Left renal cortex interstitium (tissue), 4 donors: ENCODE measurements around the gene FGFR2. TPM values are rescaled to one million over a fixed set of nuclear protein-coding genes. Genes with fewer than 3 reads are reported as not detected.
A peak's percentile ranks its signal among the peaks of the same experiment; 100 is the strongest.

ENCODE experiments used
- DNase-seq, 4 donors: peaks; one replicate each; pipeline ENCODE4 v3.0.0-alpha.2; 2013; ENCODE audit warnings: low read depth in 4 of 4, low spot score in 2 of 4, missing footprints in 1 of 4
- polyA plus RNA-seq, 4 donors: library from polyadenylated mRNA; unstranded; fragments of 120-200 nt; gene quantifications; one replicate each; pipeline ENCODE4 v1.2.1, GENCODE V29; 2013; ENCODE audit not compliant: insufficient read length in 4 of 4

The FGFR2 gene
- polyA plus RNA-seq, 4 donors = 96.3 to 110 (median 106) TPM

DNA sequence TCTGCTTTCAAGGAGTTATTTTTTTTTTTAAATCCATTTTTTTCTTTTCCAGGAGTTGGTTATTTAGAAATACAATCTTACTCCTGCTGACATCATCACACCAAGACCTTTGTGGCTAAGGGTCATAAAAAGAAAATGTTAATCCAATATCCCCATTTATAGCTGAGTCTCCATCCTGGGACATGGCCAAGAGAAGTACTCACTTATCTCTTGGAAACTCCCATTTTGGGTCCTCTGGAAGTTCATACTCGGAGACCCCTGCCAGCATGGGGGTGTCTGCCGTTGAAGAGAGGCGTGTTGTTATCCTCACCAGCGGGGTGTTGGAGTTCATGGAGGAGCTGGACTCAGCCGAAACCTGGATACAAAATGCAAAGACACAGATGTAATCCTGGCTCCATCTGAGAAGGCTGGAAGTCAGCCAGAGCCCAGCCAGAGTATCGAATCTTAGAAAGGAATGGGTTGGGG is 94.6 kb downstream of the FGFR2 start:
- DNase-seq = no peak

DNA sequence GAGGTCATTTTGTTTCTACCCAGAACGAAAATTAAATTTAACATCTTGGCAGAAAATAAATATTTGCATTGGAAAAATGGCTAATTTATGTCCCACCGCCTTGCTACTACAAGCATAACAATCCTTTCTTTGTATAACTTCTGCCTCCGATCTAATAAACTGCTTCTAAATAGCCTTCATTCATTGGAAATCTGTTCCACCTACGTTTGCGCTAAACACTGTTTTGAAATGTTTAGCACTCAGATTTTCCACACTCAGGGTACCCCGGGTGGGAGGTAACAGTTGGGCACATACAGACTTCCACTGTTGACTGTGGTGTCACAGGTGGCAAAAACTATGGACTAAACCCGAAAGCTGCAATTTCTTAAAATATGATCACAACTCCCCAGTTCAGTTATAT is 96.4 kb downstream of the FGFR2 start:
- no peak for DNase-seq

DNA sequence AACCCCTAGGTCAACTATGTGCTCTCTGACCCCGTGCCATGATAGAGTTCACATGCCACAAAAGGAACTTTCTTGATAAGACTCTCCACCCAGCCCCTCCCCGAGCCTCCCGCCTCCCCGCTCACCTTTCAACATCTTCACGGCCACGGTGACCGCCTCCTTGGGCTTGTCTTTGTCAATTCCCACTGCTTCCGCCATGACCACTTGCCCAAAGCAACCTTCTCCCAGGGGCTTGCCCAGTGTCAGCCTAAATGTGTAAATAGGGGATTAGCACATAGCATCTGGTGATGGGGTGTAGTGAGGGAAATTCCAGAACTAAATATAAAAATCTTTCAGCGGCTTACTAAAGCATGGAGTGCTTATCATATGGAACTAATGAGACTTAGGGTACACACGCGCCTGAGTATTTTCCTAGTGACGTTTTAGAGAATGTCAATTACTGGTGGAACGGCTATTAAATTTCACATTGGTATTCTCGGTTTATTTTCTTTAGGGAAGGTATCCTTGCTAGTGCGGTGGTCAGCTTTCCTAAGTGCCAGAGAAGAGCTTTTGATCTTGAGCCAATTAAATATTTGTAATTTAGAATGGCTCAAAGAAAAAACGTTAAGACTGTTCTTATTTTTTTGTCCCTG is 97.4 kb downstream of the FGFR2 start:
- DNase-seq = no peak

DNA sequence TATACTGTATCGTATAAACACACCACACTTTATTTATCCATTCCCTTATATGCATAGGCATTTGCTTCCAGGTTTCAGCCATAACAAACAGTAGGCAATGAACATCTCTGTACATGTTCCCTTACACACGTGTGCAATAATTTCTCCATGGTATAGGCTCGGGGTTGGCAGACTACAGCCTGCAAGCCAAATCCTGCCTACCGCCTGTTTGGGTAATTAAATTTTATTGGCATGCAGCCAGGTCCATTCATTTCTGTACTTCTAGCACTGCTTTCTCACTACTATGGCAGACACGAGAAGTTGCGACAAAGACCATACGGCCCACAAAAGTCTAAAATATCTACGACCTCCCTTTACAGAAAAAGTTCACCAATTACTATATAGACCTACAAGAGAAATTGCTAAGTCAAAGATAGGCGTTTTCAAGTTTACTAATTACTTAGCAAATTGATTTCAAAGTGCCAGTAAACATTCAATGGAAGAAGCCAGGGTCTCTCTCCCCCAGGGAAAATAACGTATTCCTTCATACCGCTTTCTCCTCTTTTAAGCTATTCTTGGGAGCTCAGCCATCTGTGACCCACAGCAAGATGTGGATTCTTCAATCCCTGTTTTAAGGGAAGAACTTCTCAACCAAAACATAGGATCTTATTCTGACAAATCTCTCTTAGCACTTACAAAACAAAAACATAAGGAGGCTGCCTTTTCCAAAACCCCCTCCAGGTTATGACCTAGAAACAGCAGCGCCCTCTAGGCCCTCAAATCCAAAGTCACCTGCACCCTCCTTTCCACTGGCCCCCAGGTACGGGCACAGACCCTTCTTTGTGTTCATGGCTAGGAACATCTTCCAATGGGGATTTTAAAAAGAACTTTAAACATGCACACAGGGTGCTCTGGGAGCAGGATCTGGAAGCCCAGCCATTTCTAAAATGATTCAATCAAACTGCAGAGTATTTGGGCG is 100.5 kb downstream of the FGFR2 start:
- DNase-seq = no peak

DNA sequence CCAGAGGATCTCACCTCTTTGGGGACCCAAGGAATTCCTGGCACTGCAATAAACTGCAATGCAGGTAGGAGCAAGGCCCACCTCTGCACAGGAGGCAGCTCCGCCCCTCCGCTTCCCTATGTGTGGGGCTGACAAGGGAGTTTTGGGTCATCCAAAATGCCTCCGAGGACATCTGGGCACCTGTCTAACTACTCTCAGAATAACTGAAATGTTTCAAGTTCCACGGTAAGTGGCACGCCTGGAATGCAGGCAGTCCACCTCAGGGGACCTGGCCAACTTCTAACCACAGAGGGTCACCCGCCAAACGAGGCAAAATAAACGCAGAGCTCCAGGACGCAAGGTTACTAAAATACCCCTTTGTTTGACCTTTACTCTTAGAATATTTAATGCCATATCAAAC is 102.5 kb downstream of the FGFR2 start:
- no peak for DNase-seq

DNA sequence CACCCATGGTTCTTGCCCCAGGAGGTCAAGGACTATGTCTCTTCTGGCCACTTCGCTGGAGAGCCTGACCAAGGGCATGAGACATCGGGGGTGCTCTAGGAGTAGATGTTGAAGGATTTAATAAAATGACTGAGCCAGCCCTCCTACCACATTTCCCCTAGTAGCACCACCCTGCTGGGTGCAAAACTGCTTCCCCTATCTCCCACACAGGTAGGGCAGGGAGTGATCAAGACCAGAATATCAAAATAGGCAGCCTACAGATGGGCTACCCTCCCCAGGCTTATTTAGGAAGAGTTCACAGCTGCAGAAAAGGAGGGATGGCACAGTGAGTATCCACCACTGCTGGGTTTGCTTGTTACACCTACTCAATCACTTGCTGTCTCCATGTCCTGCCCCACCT is 103.9 kb downstream of the FGFR2 start:
- no peak for DNase-seq

DNA sequence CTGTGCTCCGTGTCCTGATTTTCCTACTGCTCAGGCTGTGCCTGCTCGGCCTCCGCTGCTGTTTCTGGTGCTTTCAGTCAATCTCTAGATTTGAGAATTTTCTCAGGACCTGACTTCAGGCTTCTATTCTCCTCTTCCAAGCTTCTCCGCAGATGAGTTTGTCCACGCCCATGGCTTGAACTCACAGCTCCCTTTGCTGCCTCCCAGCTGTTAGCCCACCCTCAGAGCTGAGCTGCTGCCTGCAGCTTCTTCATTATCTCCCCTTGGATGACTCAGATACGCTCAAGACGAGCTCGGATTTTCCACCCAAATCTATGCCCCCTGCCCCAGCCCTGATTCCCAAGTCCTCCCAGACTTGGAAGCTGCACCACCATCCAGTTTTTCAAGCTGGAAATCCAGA is 104.7 kb downstream of the FGFR2 start:
- DNase-seq = no peak

DNA sequence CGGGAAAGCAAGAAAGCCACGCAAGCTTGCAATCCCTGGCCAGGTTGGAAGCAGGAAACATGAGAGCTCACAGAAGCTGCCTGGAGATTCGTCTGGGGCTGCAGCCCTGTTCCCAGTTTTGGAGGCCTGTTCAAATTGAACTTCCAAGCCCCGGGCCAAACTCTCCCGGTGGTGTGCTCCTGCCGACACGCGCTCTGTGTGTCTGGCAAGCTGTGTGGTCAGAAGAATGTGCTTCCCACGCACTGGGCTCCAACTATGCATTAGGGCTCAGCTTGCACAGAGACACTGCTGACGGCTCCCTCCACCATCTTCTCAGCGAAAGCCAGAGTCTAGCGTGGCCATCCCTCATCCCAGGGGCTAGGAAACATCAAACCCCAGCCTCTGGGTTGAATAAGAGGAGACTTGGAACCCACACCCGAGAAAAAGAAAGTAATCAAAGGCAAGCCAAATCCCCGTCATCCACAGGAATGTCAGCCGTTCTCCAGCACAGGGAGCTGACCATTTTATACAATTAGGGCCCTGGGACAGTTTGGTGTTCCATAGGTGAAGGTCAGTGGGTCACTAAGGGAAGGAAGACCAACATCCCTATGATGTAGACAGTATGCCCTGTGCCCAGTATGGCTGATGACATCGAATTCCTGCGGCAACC is 107.2 kb downstream of the FGFR2 start:
- DNase-seq = no peak

DNA sequence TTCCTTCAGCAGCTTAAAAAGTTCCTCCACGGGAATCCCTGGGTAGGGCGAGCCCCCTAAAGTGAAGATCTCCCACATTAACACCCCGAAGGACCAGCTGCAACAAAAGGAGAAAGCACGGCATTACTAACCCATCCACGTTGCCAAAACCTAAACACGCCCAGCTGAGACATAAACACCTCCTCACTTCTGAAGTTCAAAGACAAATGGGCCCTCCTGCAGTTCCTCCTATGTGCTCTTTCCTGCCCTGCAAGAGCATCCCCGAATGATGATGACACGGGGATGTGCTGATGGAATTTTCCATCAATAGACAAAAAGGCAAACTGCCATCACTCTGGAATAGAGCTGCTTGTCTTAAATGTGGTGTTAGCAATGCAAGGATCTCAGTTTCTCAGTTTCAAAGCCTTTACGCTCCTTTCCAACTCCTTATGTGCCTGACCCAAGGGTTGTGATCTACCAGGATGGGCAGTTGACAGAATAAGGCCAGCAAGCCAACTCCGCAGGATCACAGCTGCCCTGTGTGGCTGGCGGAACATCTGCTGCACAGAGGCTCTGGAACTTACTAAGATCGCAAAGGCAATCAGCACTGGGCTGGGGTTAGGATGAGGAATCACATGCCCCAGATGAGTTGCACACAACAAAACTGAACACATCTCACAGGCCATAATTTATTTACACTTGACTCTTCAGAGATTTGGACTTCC is 112.7 kb downstream of the FGFR2 start:
- no peak for DNase-seq

DNA sequence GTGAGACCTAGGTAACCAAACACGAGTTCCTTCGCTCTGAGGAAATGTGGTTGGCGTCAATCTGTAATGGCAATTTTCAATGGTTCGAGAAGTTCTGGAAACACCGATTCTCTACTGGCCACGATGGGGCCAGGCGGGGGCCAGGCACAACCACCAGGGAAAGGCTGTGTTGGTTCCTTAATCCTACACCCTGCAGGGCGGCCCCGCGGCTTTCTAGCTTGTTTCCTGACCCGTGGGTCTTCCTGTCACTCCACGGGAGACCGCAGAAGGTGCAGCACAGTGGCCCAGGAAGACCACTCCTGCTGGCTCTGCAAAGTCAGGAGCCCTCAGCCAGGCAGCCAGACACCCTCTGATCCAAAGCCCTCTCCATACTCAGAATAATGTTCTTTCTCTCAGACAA is 113.4 kb downstream of the FGFR2 start:
- no peak for DNase-seq

DNA sequence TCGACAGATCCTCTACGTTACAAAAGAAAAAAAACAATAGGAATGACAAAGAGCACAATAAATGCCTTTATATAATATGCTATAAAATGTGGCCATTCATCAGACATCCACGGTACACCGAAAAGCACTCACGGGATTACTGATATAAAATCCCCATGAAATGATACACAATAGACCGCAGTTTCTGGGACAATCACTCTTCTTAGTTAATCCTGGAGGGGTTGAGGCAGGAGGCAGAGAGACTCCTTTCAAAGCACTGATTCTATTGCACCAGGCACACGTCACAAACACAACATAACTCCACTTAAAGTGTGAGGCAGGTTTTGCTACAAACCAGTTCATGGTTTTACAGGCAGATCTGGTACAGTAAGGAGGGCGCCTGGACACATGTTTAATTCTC is 113.8 kb downstream of the FGFR2 start:
- DNase-seq = no peak

DNA sequence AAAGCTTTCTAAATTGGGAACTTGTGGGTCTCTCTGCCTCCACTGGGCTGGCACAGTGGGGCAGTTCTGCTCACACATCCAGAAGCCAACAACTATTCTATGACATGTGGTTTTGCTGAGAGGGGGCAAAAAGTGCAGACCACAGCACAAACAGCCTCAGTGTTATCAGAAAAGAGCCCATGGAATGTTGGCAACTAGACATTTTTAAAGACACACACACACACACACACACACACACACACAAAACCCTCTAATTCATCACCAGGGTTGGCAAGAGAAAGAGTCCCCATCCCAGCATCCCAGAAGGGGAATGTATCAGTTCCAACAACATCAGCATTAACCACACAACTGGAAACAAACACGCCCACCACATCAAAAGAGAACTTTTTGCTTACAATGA is 117.1 kb downstream of the FGFR2 start:
- no peak for DNase-seq

DNA sequence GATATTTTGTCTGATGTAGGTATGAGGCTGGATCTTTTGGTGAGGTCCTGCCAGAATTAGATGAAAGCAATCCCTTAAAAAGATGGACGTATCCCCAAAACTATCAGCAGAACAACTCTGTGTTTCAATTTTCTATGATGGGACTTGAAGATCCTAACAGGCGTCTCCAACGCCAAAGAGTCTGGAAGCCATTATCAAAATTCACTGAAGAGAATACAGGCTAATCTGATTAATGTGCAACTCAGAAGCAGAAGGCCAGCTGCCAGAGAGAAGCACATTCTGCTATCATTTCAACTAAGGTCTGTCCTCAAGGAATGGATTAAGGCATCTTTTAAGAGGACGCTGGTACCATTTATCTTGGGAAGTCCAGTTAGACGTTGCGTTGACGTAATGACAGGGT is 119.7 kb downstream of the FGFR2 start:
- no peak for DNase-seq

DNA sequence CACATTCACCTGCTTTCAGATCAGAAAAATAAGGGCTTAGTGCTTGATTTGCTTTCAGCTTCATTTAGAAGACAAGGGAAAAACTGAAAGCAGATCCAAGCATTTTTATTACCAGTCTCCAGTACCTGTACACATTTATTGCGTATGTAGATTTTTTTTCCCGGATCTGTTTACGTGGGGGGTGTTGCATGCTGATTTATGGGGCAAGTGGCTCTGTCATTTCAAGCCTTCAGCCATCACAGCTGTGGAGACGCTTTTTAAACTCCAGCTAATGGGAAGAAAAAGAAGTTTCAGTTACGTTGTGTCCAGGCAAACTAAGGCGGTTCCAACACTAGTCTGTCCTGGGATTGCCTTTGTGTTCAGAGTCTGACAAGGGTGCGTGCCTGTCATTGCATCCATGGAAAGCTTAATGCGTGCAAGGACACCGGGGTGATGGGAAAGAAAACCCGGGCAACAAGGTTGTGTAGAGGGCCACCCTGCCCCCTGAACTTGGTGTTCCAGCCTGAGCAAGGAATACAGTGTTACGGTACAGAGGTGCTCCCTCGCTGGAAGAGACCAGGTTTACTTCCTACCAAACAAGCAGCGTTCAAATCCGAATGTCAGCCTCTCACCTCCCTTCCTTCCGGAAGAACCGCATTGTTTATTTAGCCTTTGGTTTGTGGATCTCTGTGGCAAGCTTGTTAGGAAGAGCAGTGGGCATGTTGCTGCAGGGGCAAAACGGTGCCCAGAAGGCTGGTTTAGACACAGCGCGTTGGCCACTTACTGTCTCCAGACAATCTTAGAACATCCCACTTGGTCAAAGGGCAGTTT is 128.2 kb downstream of the FGFR2 start:
- peak in 2 of 4 donors; percentile 27 to 29 for DNase-seq

DNA sequence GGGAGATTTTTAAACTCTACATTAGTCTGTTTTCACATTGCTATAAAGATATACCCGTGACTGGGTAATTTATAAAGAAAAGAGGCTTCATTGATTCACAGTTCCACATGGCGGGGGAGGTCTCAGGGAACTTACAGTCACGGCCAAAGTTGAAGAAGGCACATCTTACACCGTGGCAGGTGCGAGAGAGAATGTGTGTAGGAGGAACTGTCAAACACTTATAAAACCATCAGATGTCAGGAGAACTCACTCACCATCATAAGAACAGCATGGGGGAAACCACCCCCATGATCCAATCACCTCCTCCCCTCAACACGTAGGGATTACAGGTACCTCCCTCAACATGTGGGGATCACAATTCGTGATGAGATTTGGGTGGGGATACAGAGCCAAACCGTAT is 129.5 kb downstream of the FGFR2 start:
- no peak for DNase-seq

DNA sequence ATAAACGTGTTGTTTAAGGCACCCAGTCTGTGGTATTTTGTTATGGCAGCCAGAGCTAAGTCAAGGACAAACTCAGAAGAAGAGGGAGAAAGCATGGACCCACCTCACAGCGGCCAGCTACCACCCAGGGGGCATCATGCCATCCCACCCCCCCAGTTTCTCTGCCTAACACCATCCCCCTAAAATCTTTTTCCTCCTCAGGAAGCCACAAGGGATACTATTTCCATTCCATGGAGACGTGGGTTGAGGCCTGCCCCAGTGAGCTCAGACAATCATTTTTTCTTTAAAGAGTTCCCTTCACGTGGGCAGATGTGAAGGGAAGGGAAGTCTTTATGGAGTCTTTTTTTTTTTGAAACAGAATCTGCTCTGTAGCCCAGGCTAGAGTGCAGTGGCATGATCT is 131.8 kb downstream of the FGFR2 start:
- DNase-seq = no peak

DNA sequence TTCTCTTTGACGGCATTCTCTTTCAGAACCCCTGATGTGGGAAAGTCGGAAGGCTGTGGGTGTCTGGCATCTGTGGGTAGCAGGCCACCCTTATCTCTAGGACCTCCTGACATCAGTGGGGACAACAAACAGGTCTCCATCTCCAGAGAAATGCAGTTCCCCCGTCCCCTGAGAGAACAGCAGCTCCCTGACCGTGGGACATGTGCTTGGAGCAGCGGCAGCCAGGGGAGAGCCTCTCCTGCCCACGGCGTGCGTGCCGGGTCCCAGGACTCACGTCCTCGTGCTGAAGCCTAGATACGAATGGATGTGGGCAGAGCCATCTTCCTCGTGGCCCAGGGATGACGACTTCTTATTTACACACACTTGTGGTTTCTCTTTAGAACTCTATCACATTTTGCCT is 133.0 kb downstream of the FGFR2 start:
- DNase-seq = no peak

DNA sequence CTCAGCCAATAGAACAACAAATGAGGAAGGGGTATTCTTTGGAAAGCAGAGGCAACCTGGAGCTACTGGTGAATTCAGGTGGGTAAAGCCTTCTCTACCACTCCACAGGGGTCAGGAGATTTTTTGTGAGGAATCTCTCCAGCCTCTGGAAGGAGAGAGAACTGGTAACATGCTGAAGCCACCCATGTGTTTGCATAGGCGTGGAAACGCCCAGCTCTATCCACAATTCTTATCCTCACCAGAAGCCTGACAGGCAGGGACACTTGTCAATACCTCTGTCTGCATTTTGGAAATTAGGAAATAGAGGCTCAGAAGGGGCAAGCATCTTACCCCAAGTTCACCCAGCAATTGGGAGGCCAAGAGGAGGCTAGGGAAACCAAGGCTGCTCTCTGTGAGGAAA is 133.7 kb downstream of the FGFR2 start:
- no peak for DNase-seq

DNA sequence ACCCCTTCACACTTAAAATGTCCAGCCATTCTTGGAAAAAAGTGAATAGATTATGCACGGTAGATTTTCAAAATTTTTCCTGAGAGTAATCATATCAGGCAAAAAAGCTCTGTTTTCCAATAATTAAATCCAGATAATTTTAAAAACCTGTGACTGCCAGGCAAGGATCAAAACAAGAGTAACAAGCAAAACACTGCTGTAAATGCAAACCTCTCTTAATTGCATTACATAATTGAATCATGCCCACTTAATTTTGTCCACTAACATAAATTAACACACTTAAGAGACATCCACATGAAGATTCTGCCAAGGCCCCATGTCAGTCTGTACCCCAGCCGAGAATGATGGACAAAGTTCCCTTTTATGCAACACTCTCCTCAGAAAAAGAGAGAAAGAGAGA is 135.3 kb downstream of the FGFR2 start:
- DNase-seq = no peak

DNA sequence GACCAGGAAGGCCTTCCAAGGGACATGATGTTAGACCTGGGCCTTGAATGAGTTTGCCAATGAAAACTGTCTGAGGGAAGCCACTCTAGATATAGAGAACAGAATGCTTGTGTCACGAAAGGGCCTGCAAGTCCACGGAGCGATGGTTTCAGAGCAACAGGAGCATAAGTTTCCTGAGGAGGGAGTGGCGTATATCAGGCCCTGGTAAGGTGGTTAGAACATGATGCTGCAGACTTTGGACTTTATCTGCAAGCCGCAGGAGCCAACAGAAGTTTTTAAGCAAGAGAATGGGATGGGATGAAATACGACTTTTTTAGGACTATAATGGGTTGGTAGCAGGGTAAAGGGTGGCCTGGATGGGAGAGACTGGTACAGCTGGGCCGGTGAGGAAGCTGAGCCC is 136.0 kb downstream of the FGFR2 start:
- DNase-seq = no peak
